H1 (cell line): Measurements from ENCODE around the gene GPR141. TPM values are rescaled to one million over a fixed set of nuclear protein-coding genes. Genes with fewer than 3 reads are reported as not detected.

Experiments used
- ASH2L ChIP-seq: fragments of 200-600, 300-600 bp; sonication (generic); IDR thresholded peaks from one replicate; pipeline ENCODE4 v1.7.1; 2017; ENCODE audit warnings: low read length
- NANOG ChIP-seq: IDR thresholded peaks from 2 replicates; pipeline ENCODE4 v1.6.1; 2011; ENCODE audit warnings: low read length, low read depth, mild to moderate bottlenecking, inconsistent platforms; ENCODE audit not compliant: insufficient read depth, poor library complexity, severe bottlenecking
- RNF2 ChIP-seq: fragments of 200-900, 300-1000 bp; sonication (generic); IDR thresholded peaks from 2 replicates; pipeline ENCODE4 v1.7.1; 2016; ENCODE audit warnings: borderline replicate concordance, low read depth, mild to moderate bottlenecking, antibody characterized with exemption, low read length; ENCODE audit not compliant: poor library complexity, severe bottlenecking; ENCODE audit errors: missing control alignments
- RXRA ChIP-seq: IDR thresholded peaks from 2 replicates; pipeline ENCODE4 v1.6.1; 2011; ENCODE audit warnings: low read depth, mild to moderate bottlenecking, low read length, moderate library complexity; ENCODE audit not compliant: insufficient read depth
- SP2 ChIP-seq: IDR thresholded peaks from 2 replicates; pipeline ENCODE4 v1.6.1; 2012; ENCODE audit warnings: mild to moderate bottlenecking, low read length, inconsistent platforms
- SUZ12 ChIP-seq: fragments of 200-600 bp; sonication (generic); IDR thresholded peaks from 2 replicates; pipeline ENCODE4 v1.6.1; 2012; ENCODE audit warnings: mild to moderate bottlenecking, inconsistent platforms, low read length, moderate library complexity, mixed read lengths
- polyA plus RNA-seq, 7 experiments: library from polyadenylated mRNA; depleted of rRNA in 3 of 7; stranded (reverse) in 5 of 7; unstranded in 2 of 7; fragments of >200 nt in 5 of 7; fragments of 200-250 nt in 2 of 7; gene quantifications; 1 replicate in 5 of 7; 2 replicates in 1 of 7; 4 replicates in 1 of 7; pipeline versions ENCODE4 v1.2.1 to v1.2.3, GENCODE V29; 2011 to 2013; ENCODE audit warnings: missing spikeins in 2 of 7, mixed read lengths in 2 of 7
- total RNA-seq: library from RNA; stranded (reverse); fragmentation: NEBNext Ultra II Directional; extraction: Animal tissue kit (Norgen Biotek cat#: 25700); gene quantifications from 2 replicates; pipeline ENCODE4 v1.2.1, GENCODE V29; 2021

Gene GPR141
- total and polyA plus RNA-seq, 2 of the 8 experiments (the other 6 are each of a cell fraction or from before 2014, with no cell fraction given), result 0.45 to 1.0 TPM

GRCh38 chr7:37732888-37733287 is 49.3 kb downstream of the GPR141 start (continued):
- TF ChIP-seq RXRA (no peak), ASH2L (no peak), NANOG (no peak), SP2 (no peak), SUZ12 (no peak), RNF2 (no peak)
